Prostate gland (tissue), 2 donors: ENCODE data around the gene TMEM140.

ENCODE experiments used
- CTCF ChIP-seq, 4 experiments: fragments of 200-600 bp in 2 of 4; fragments of 450-650 bp in 2 of 4; sonication (generic) in 2 of 4; IDR thresholded peaks; 1 replicate in 3 of 4; 2 replicates in 1 of 4; pipeline ENCODE4 v1.5.1; 2016 to 2019; ENCODE audit warnings: antibody characterized with exemption in 4 of 4, mild to moderate bottlenecking in 2 of 4, moderate library complexity in 2 of 4
- POLR2AphosphoS5 ChIP-seq: sonication (generic); formaldehyde crosslinking; IDR thresholded peaks from one replicate; pipeline ENCODE4 v1.6.1; 2017; ENCODE audit warnings: antibody characterized with exemption

DNA sequence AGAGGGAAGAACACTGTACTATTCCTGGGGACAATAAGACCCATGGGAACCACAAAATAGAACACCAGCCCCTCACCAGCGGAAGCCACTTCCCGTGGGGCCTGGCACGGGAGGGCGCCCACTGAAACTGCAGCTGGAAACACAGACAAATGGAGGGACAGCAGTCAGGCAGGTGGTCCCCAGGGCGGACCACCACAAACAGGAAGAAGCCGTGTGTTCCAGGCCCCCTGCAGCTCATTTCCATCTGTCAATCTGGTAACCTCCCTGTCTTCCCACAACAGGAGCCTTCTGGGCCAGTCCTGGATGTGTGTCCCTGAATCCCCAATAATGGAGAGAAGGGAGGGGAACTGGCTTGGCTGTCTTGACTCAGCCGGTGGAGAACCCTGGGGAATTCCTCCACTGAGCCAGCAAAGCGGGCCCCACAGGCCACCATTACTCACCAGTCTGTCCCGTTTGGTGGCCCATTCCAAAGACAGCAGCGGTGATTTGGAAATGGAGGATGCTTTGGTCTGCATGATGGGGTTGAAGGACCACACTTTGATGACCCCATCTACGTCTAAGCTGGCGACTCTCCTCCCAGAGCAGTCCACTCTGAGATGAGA, 46.7 kb downstream of the TMEM140 start:
- TF ChIP-seq CTCF (IDR thresholded peaks at IDR 0.05) (no peak), POLR2AphosphoS5 (no peak)
